ENCODE measurements around the gene ZNF598. TPM values are rescaled to one million over a fixed set of nuclear protein-coding genes. Genes with fewer than 3 reads are reported as not detected.

The ZNF598 gene
- total and polyA plus RNA-seq, 10 of the 15 experiments (the other 5 are each of a cell fraction or from before 2014, with no cell fraction given) = 0.08 to 74.0 (median 14.4) TPM

- Histone ChIP-seq H3K27ac (ENCODE audit: control insufficient read depth, insufficient read depth) (no peak overlapping the region), H3K79me2 (ENCODE audit: control insufficient read depth, insufficient read depth, low read length) (no peaks in the 10 kb centered on the region; the same call in none of the 2 replicates), H3K4me2 (ENCODE audit: control insufficient read depth, insufficient read depth) (peak overlapping the region; percentile 95), H3K4me1 (ENCODE audit: control insufficient read depth, insufficient read depth, low read length) (peaks cover 28% of the 10 kb centered on the region), H2AFZ (ENCODE audit: control insufficient read depth, low read depth, low read length) (peak overlapping the region; percentile 64), H3K9ac (ENCODE audit: control insufficient read depth, insufficient read depth, low read length) (peak overlapping the region; percentile 80), H3K9me3 (replicated peaks; ENCODE audit: control insufficient read depth, insufficient read depth, low read length) (no peaks in the 10 kb centered on the region), H4K20me1 (ENCODE audit: control insufficient read depth, insufficient read depth) (no peaks in the 10 kb centered on the region), H3K36me3 (ENCODE audit: control insufficient read depth in 2 of 2, insufficient read depth in 2 of 2, low read length in 1 of 2) (peaks cover 5 to 6% of the 10 kb centered on the region in 2 experiments; a peak in 3 of 4 replicates), H3K4me3 (peak overlapping the region; percentile 87), H3K27me3 (replicated peaks in 1 of 2; ENCODE audit: control insufficient read depth in 2 of 2, insufficient read depth in 2 of 2, low read length in 1 of 2) (0 out of 4 replicates have a peak, but pooled peaks cover 0 to 5% of the 10 kb centered on the region in 2 experiments)
- no TSS peak for BruUV-seq (replicated peaks)
- no peak for TF ChIP-seq SREBF2 (IDR thresholded peaks at IDR 0.05; ENCODE audit: low read length)
- TF ChIP-seq NKRF (conservative IDR thresholded peaks at IDR 0.05) = 0 out of 2 replicates have a peak, but pooled peaks have one; percentile 70
- TF ChIP-seq TARDBP (IDR thresholded peaks at IDR 0.05; ENCODE audit: borderline replicate concordance) = no peak
- peak; percentile 52 for TF ChIP-seq HDAC6 (IDR thresholded peaks at IDR 0.05; ENCODE audit: unreplicated experiment)
- peak; percentile 7; the same call in 1 of the 2 replicates for TF ChIP-seq BACH1 (IDR thresholded peaks at IDR 0.05; ENCODE audit: borderline replicate concordance)
- 0 out of 2 replicates have a peak, but pooled peaks have one; percentile 8 for TF ChIP-seq LARP7 (IDR thresholded peaks at IDR 0.05)
- no peak for FAIRE-seq
- 15% methylated on average over 37 of the region's 58 CpGs for WGBS (ENCODE audit: insufficient coverage, insufficient replicate concordance, low lambda C conversion rate, missing lambda C conversion rate)
- ChIA-PET POLR2A (interaction anchor here (1.6 to 4.7 kb wide), 2 partner anchors 13 to 20 kb away, joined by 8 to 21 read pairs; partner anchors contain the start of genes RPS2 and TBL3), SMC1A (ENCODE audit: uncharacterized antibody, unreplicated experiment) (no interaction called here), CTCF (interaction anchor here (1.6 kb wide), 1 partner anchor 19 kb away, joined by 6 read pairs; no protein-coding TSS in a partner anchor), RAD21 (ENCODE audit: unreplicated experiment) (interaction anchor here (0.9 to 2.1 kb wide), 3 partner anchors 13 to 156 kb away, joined by 3 to 6 read pairs (median 3); partner anchors contain the start of gene TBL3)
- ATAC-seq = peak; percentile 23
- in situ Hi-C loops (cut with MboI) = no loop called here
- intact Hi-C loops (cut with micrococcal nuclease; ENCODE audit: unreplicated experiment) = no loop called here
- DNase-seq (ENCODE audit: low read depth, low spot score) = no peak
Observed at GRCh38 chr16:1984347-1985225, 25.0 kb downstream of the ZNF598 start.
